ENCODE data around the gene GLIPR1. TPM values are rescaled to one million over a fixed set of nuclear protein-coding genes. Genes with fewer than 3 reads are reported as not detected.
"Not testable (repeated sequence)": the region's sequence is repeated elsewhere in the genome, so short reads cannot be mapped to it uniquely, and the experiment has no call there.

The GLIPR1 gene
- total RNA-seq, 5 donors from 2014 or later (not counting 1 experiment from before 2014, with no cell fraction given): 42.9 to 102 (median 53.5) TPM

GRCh38 chr12:75483431-75483830 lies 2.9 kb downstream of the GLIPR1 start:
- CTCF ChIA-PET: interaction anchor here (0.7 to 7.4 kb wide), 23 partner anchors 9 to 596 kb away, joined by 3 to 63 read pairs (median 6); partner anchors contain the start of genes GLIPR1L2 (in 2 of the 2), KRR1 (in 2 of the 2) and CAPS2 (in 1 of the 2)
- Mint-ChIP-seq H3K4me1 (peaks cover 63 to 87% (median 87%) of the 10 kb centered on the region in 3 donors), H3K27ac (peak overlapping the region; percentile 95 to 98), H3K36me3 (peaks cover 31% of the 10 kb centered on the region), H3K27me3 (no peaks in the 10 kb centered on the region), H3K4me3 (peak overlapping the region; percentile 96 to 98 (median 98)), H3K9me3 (no peaks in the 10 kb centered on the region)
- Histone ChIP-seq H3K4me3 (ENCODE audit: control insufficient read depth in 1 of 2, extremely low read depth in 1 of 2, low read length in 1 of 2) (peak overlapping the region in 1 of 2 donors; percentile 69), H3K27ac (ENCODE audit: low read length) (peak overlapping the region; percentile 90), H3K9me3 (no peaks in the 10 kb centered on the region), H3K36me3 (ENCODE audit: control insufficient read depth in 2 of 2, extremely low read depth in 1 of 2, insufficient read depth in 1 of 2, low read length in 1 of 2) (peaks cover 0 to 6% of the 10 kb centered on the region in 2 donors), H3K4me1 (ENCODE audit: control insufficient read depth in 1 of 2, extremely low read depth in 1 of 2, insufficient read depth in 2 of 2, low read length in 2 of 2) (peaks cover 33 to 38% of the 10 kb centered on the region in 2 experiments), H3K27me3 (replicated peaks in 1 of 2; ENCODE audit: control insufficient read depth in 2 of 2, extremely low read depth in 1 of 2, insufficient read depth in 2 of 2, low read length in 1 of 2) (no peaks in the 10 kb centered on the region)
- POLR2A ChIA-PET: interaction anchor here (0.5 to 3.4 kb wide), 9 partner anchors 8 to 96 kb away, joined by 3 to 14 read pairs (median 4); partner anchors contain the start of gene KRR1 (in 2 of the 2)
- WGBS (ENCODE audit: insufficient coverage): 71% methylated on average over 2 of the region's 2 CpGs
- DNase-seq: no peak
- no peak for ATAC-seq (replicated peaks in 1 of 4)

- Histone ChIP-seq H3K36me3 (ENCODE audit: control insufficient read depth in 2 of 2, extremely low read depth in 1 of 2, insufficient read depth in 1 of 2, low read length in 1 of 2) (peaks cover 3 to 12% of the 10 kb centered on the region in 2 donors), H3K4me1 (ENCODE audit: control insufficient read depth in 1 of 2, extremely low read depth in 1 of 2, insufficient read depth in 2 of 2, low read length in 2 of 2) (peaks cover 25 to 35% of the 10 kb centered on the region in 2 experiments)
- H3K27ac Mint-ChIP-seq: peak overlapping the region; percentile 56 to 72
- H3K4me1 Mint-ChIP-seq: peaks cover 56 to 87% (median 86%) of the 10 kb centered on the region in 3 donors
- POLR2A ChIA-PET: interaction anchor here (0.5 to 3.4 kb wide), 15 partner anchors 11 to 1002 kb away, joined by 3 to 14 read pairs (median 4); partner anchors contain the start of gene KRR1 (in 1 of the 2)
- not testable (repeated sequence) for H3K9me3 Mint-ChIP-seq; H3K4me3 ChIP-seq (ENCODE audit: control insufficient read depth in 1 of 2, extremely low read depth in 1 of 2, low read length in 1 of 2); DNase-seq; ATAC-seq (replicated peaks in 1 of 4); H3K27ac ChIP-seq (ENCODE audit: low read length); H3K27me3 Mint-ChIP-seq; H3K27me3 ChIP-seq (replicated peaks in 1 of 2; ENCODE audit: control insufficient read depth in 2 of 2, extremely low read depth in 1 of 2, insufficient read depth in 2 of 2, low read length in 1 of 2); H3K9me3 ChIP-seq
- peaks cover 36% of the 10 kb centered on the region for H3K36me3 Mint-ChIP-seq
- 100% methylated on average over 1 of the region's 2 CpGs for WGBS (ENCODE audit: insufficient coverage)
- peak overlapping the region; percentile 96 to 98 (median 98) for H3K4me3 Mint-ChIP-seq
- CTCF ChIA-PET: interaction anchor here (0.5 to 7.4 kb wide), 28 partner anchors 8 to 972 kb away, joined by 3 to 63 read pairs (median 8); partner anchors contain the start of genes GLIPR1L2 (in 2 of the 2), KRR1 (in 2 of the 2) and GLIPR1L1 (in 1 of the 2)
Measured at GRCh38 chr12:75484450-75484849, 3.9 kb downstream of the GLIPR1 start.

DNA sequence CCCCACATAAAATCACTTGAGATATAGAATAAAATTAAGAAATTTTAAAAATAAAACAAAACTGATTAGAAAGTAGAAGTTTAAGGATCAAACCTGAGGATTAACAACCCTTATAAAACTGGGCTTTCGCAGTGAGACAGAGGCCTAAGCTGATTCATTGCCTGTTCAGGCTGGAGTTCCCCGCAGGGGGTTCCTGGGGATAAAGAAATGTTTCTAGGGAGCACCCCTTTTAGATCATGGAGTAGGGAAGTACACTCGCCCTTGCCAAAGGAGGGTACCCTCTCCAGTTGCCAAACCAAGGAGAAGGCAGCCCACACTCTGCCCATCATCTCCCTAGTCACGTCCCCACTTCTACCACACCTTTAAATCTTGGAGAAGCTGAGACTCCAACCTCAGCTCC lies 6.8 kb downstream of the GLIPR1 start:
- ChIA-PET POLR2A (no interaction called here), CTCF (interaction anchor here in 1 of 2 donors (1.3 kb wide), 1 partner anchor 8 kb away, joined by 3 read pairs; no protein-coding TSS in a partner anchor)
- no peak overlapping the region for H3K4me3 ChIP-seq (ENCODE audit: control insufficient read depth in 1 of 2, extremely low read depth in 1 of 2, low read length in 1 of 2)
- 80% methylated on average over 1 of the region's 4 CpGs for WGBS (ENCODE audit: insufficient coverage)
- H3K4me1 Mint-ChIP-seq: peaks cover 37 to 75% (median 73%) of the 10 kb centered on the region in 3 donors
- no peak overlapping the region for H3K4me3 Mint-ChIP-seq
- H3K4me1 ChIP-seq (ENCODE audit: control insufficient read depth in 1 of 2, extremely low read depth in 1 of 2, insufficient read depth in 2 of 2, low read length in 2 of 2): peaks cover 8 to 23% of the 10 kb centered on the region in 2 experiments
- H3K27ac Mint-ChIP-seq: peak overlapping the region; percentile 15 to 48
- H3K9me3 ChIP-seq: no peaks in the 10 kb centered on the region
- ATAC-seq (replicated peaks in 1 of 4): no peak
- H3K27ac ChIP-seq (ENCODE audit: low read length): no peak overlapping the region
- no peaks in the 10 kb centered on the region for H3K27me3 Mint-ChIP-seq
- no peak for DNase-seq
- peaks cover 48% of the 10 kb centered on the region for H3K36me3 Mint-ChIP-seq
- H3K36me3 ChIP-seq (ENCODE audit: control insufficient read depth in 2 of 2, extremely low read depth in 1 of 2, insufficient read depth in 1 of 2, low read length in 1 of 2): peaks cover 4 to 28% of the 10 kb centered on the region in 2 donors
- no peaks in the 10 kb centered on the region for H3K9me3 Mint-ChIP-seq
- H3K27me3 ChIP-seq (replicated peaks in 1 of 2; ENCODE audit: control insufficient read depth in 2 of 2, extremely low read depth in 1 of 2, insufficient read depth in 2 of 2, low read length in 1 of 2): no peaks in the 10 kb centered on the region

DNA sequence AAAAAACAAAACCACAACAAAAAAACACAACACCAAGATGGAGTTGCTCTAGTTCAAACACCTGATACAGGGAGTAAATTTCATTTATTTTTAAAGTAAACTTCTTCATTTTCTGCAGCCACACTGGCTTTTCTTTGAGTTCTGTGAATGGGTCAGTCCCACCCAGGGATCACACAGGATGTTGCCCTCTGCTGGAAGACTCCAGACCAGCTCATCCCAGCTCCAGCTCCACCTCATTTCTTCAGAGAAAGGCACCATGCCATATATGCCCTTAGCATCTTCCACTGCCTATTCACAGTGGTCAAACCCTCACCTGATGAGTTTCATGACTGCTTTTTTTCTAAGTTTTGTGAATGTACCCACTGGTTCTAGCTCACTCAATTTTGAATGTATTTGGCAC lies 8.0 kb downstream of the GLIPR1 start:
- no peaks in the 10 kb centered on the region for H3K9me3 Mint-ChIP-seq
- H3K36me3 Mint-ChIP-seq: peaks cover 45% of the 10 kb centered on the region
- ChIA-PET CTCF (interaction anchor here in 1 of 2 donors (1.0 to 1.3 kb wide), 4 partner anchors 9 to 154 kb away, joined by 3 to 4 read pairs (median 3); partner anchors contain the start of gene GLIPR1L1), POLR2A (interaction anchor here (0.5 to 0.6 kb wide), 2 partner anchors 131 to 652 kb away, joined by 3 to 9 read pairs; no protein-coding TSS in a partner anchor)
- peaks cover 25 to 71% (median 67%) of the 10 kb centered on the region in 3 donors for H3K4me1 Mint-ChIP-seq
- Histone ChIP-seq H3K36me3 (ENCODE audit: control insufficient read depth in 2 of 2, extremely low read depth in 1 of 2, insufficient read depth in 1 of 2, low read length in 1 of 2) (peaks cover 4 to 36% of the 10 kb centered on the region in 2 donors), H3K4me1 (ENCODE audit: control insufficient read depth in 1 of 2, extremely low read depth in 1 of 2, insufficient read depth in 2 of 2, low read length in 2 of 2) (peaks cover 2 to 16% of the 10 kb centered on the region in 2 experiments), H3K9me3 (no peaks in the 10 kb centered on the region), H3K4me3 (ENCODE audit: control insufficient read depth in 1 of 2, extremely low read depth in 1 of 2, low read length in 1 of 2) (no peak overlapping the region), H3K27me3 (replicated peaks in 1 of 2; ENCODE audit: control insufficient read depth in 2 of 2, extremely low read depth in 1 of 2, insufficient read depth in 2 of 2, low read length in 1 of 2) (no peaks in the 10 kb centered on the region), H3K27ac (ENCODE audit: low read length) (no peak overlapping the region)
- peak overlapping the region; percentile 45 to 58 for H3K27ac Mint-ChIP-seq
- H3K27me3 Mint-ChIP-seq: no peaks in the 10 kb centered on the region
- no peak overlapping the region for H3K4me3 Mint-ChIP-seq
- ATAC-seq (replicated peaks in 1 of 4) (peak in 1 of 4 experiments; percentile 40), DNase-seq (peak in 3 of 35 experiments; percentile 13 to 50 (median 17))

GRCh38 chr12:75489187-75489586 lies 8.6 kb downstream of the GLIPR1 start:
- ATAC-seq (replicated peaks in 1 of 4) (no peak), DNase-seq (no peak)
- no peaks in the 10 kb centered on the region for H3K27me3 ChIP-seq (replicated peaks in 1 of 2; ENCODE audit: control insufficient read depth in 2 of 2, extremely low read depth in 1 of 2, insufficient read depth in 2 of 2, low read length in 1 of 2)
- H3K9me3 ChIP-seq: no peaks in the 10 kb centered on the region
- H3K4me3 ChIP-seq (ENCODE audit: control insufficient read depth in 1 of 2, extremely low read depth in 1 of 2, low read length in 1 of 2): no peak overlapping the region
- peaks cover 4 to 34% of the 10 kb centered on the region in 2 donors for H3K36me3 ChIP-seq (ENCODE audit: control insufficient read depth in 2 of 2, extremely low read depth in 1 of 2, insufficient read depth in 1 of 2, low read length in 1 of 2)
- 80% methylated on average over 1 of the region's 2 CpGs for WGBS (ENCODE audit: insufficient coverage)
- no peak overlapping the region for H3K4me3 Mint-ChIP-seq
- H3K4me1 Mint-ChIP-seq: peaks cover 18 to 70% (median 65%) of the 10 kb centered on the region in 3 donors
- peaks cover 44% of the 10 kb centered on the region for H3K36me3 Mint-ChIP-seq
- H3K27me3 Mint-ChIP-seq: no peaks in the 10 kb centered on the region
- H3K4me1 ChIP-seq (ENCODE audit: control insufficient read depth in 1 of 2, extremely low read depth in 1 of 2, insufficient read depth in 2 of 2, low read length in 2 of 2): peaks cover 2 to 13% of the 10 kb centered on the region in 2 experiments
- H3K27ac Mint-ChIP-seq: peak overlapping the region; percentile 71 to 81
- ChIA-PET CTCF (interaction anchor here in 1 of 2 donors (1.0 to 1.1 kb wide), 3 partner anchors 15 to 155 kb away, joined by 3 to 4 read pairs (median 3); partner anchors contain the start of gene GLIPR1L1), POLR2A (interaction anchor here in 1 of 2 donors (0.5 to 1.0 kb wide), 2 partner anchors 18 to 652 kb away, joined by 4 to 9 read pairs; no protein-coding TSS in a partner anchor)
- H3K9me3 Mint-ChIP-seq: no peaks in the 10 kb centered on the region
- peak overlapping the region; percentile 6 for H3K27ac ChIP-seq (ENCODE audit: low read length)

DNA sequence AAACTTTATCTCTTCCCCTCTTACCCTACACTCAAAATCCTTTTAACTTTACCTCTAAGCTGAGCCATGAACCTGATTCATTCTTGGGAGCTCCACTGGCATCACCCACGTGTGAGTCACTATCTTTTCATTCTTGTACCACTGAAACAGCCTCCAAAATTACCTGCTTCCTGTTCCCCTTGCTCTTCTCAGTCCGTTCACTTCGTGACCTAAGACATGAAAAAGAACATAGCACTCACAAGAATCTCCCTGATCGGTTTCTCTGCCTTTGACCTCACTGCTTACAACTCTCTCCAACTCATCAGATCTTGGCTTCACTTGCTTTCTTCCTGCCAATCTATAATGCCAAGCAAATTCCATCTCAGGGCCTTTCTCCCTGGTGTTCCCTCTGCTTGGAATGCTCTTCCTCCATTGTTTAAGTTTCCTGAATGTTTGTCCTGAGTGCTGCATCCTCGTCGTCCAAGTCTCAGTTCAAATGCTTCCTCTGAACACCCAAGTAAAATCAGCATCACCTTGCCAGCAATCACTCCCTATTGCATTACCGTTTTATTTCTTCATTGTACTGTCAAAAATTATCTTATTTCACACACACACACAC lies 9.2 kb downstream of the GLIPR1 start:
- Histone ChIP-seq H3K4me1 (ENCODE audit: control insufficient read depth in 1 of 2, extremely low read depth in 1 of 2, insufficient read depth in 2 of 2, low read length in 2 of 2) (peaks cover 2 to 9% of the 10 kb centered on the region in 2 experiments), H3K4me3 (ENCODE audit: control insufficient read depth in 1 of 2, extremely low read depth in 1 of 2, low read length in 1 of 2) (no peak overlapping the region), H3K9me3 (no peaks in the 10 kb centered on the region), H3K36me3 (ENCODE audit: control insufficient read depth in 2 of 2, extremely low read depth in 1 of 2, insufficient read depth in 1 of 2, low read length in 1 of 2) (peaks cover 4 to 38% of the 10 kb centered on the region in 2 donors), H3K27ac (ENCODE audit: low read length) (no peak overlapping the region), H3K27me3 (replicated peaks in 1 of 2; ENCODE audit: control insufficient read depth in 2 of 2, extremely low read depth in 1 of 2, insufficient read depth in 2 of 2, low read length in 1 of 2) (no peaks in the 10 kb centered on the region)
- H3K9me3 Mint-ChIP-seq: no peaks in the 10 kb centered on the region
- H3K4me3 Mint-ChIP-seq: peak overlapping the region in 1 of 3 donors; percentile 11
- no peaks in the 10 kb centered on the region for H3K27me3 Mint-ChIP-seq
- peak overlapping the region; percentile 71 to 81 for H3K27ac Mint-ChIP-seq
- WGBS (ENCODE audit: insufficient coverage): 24% methylated on average over 5 of the region's 7 CpGs
- DNase-seq (no peak), ATAC-seq (replicated peaks in 1 of 4) (peak in 3 of 4 experiments; percentile 61 to 70 (median 61))
- H3K36me3 Mint-ChIP-seq: peaks cover 39% of the 10 kb centered on the region
- ChIA-PET CTCF (interaction anchor here in 1 of 2 donors (0.7 kb wide), 1 partner anchor 52 kb away, joined by 3 read pairs; no protein-coding TSS in a partner anchor), POLR2A (interaction anchor here in 1 of 2 donors (1.0 kb wide), 1 partner anchor 18 kb away, joined by 4 read pairs; no protein-coding TSS in a partner anchor)
- peaks cover 13 to 68% (median 61%) of the 10 kb centered on the region in 3 donors for H3K4me1 Mint-ChIP-seq
